ENCODE data around the gene MED9. TPM values are rescaled to one million over a fixed set of nuclear protein-coding genes. Genes with fewer than 3 reads are reported as not detected.

MED9 gene
- total and polyA plus RNA-seq, 7 donors, result 9.7 to 17.9 (median 15.3) TPM

GRCh38 chr17:17508646-17509591 lies 32.1 kb downstream of the MED9 start:
- DNase-seq, result no peak
- intact Hi-C loops (cut with DNase I), result no loop called here

GRCh38 chr17:17509601-17510425 lies 33.0 kb downstream of the MED9 start:
- Histone ChIP-seq H3K36me3 (no peaks in the 10 kb centered on the region), H3K27ac (no peak overlapping the region), H3K4me1 (no peaks in the 10 kb centered on the region), H3K4me3 (no peak overlapping the region), H3K27me3 (no peaks in the 10 kb centered on the region), H3K9me3 (no peaks in the 10 kb centered on the region)
- no peak for TF ChIP-seq EP300 (IDR thresholded peaks at IDR 0.05)
- TF ChIP-seq POLR2AphosphoS5 (IDR thresholded peaks at IDR 0.05), result no peak
- no peak for TF ChIP-seq CTCF (IDR thresholded peaks at IDR 0.05)
- TF ChIP-seq POLR2A (IDR thresholded peaks at IDR 0.05), result no peak
- DNase-seq, result no peak
- intact Hi-C loops (cut with DNase I), result loop anchor here (5.0 kb wide), 1 partner anchor 57 kb away; no protein-coding TSS in a partner anchor
- WGBS, 2 donors, result 88 to 90% methylated on average over 21 of the region's 21 CpGs

More at GRCh38 chr17:17508646-17509591, 32.1 kb downstream of the MED9 start:
- Histone ChIP-seq H3K4me3 (no peak overlapping the region), H3K9me3 (no peaks in the 10 kb centered on the region), H3K36me3 (no peaks in the 10 kb centered on the region), H3K27ac (no peak overlapping the region), H3K4me1 (no peaks in the 10 kb centered on the region), H3K27me3 (no peaks in the 10 kb centered on the region)
- TF ChIP-seq POLR2A (IDR thresholded peaks at IDR 0.05), result no peak
- no peak for TF ChIP-seq POLR2AphosphoS5 (IDR thresholded peaks at IDR 0.05)
- no peak for TF ChIP-seq CTCF (IDR thresholded peaks at IDR 0.05)
- no peak for TF ChIP-seq EP300 (IDR thresholded peaks at IDR 0.05)
- WGBS, 2 donors, result 90 to 94% methylated on average over 33 of the region's 33 CpGs

- H3K27me3 ChIP-seq, result no peaks in the 10 kb centered on the region
- H3K36me3 ChIP-seq, result no peaks in the 10 kb centered on the region
- no peaks in the 10 kb centered on the region for H3K9me3 ChIP-seq
- no peak overlapping the region for H3K27ac ChIP-seq
- TF ChIP-seq EP300 (IDR thresholded peaks at IDR 0.05) (no peak), POLR2AphosphoS5 (IDR thresholded peaks at IDR 0.05) (no peak), CTCF (IDR thresholded peaks at IDR 0.05) (no peak), POLR2A (IDR thresholded peaks at IDR 0.05) (no peak)
- H3K4me3 ChIP-seq, result no peak overlapping the region
- no peak for DNase-seq
- intact Hi-C loops (cut with DNase I), result loop anchor here (5.0 kb wide), 1 partner anchor 57 kb away; no protein-coding TSS in a partner anchor
- 85 to 93% methylated on average over 20 of the region's 20 CpGs for WGBS, 2 donors
- H3K4me1 ChIP-seq, result no peaks in the 10 kb centered on the region
Measured at GRCh38 chr17:17510456-17511292, 33.9 kb downstream of the MED9 start.

- Histone ChIP-seq H3K27me3 (no peaks in the 10 kb centered on the region), H3K9me3 (no peaks in the 10 kb centered on the region)
Measured at GRCh38 chr17:17511293-17511741, 34.5 kb downstream of the MED9 start.

More at GRCh38 chr17:17511293-17511741, 34.5 kb downstream of the MED9 start:
- intact Hi-C loops (cut with DNase I), result loop anchor here (5.0 kb wide), 1 partner anchor 56 kb away; no protein-coding TSS in a partner anchor
- 72 to 88% methylated on average over 12 of the region's 12 CpGs for WGBS, 2 donors
- Histone ChIP-seq H3K27ac (no peak overlapping the region), H3K4me3 (no peak overlapping the region), H3K4me1 (no peaks in the 10 kb centered on the region), H3K36me3 (no peaks in the 10 kb centered on the region)
- TF ChIP-seq CTCF (IDR thresholded peaks at IDR 0.05) (no peak), POLR2AphosphoS5 (IDR thresholded peaks at IDR 0.05) (no peak), EP300 (IDR thresholded peaks at IDR 0.05) (no peak), POLR2A (IDR thresholded peaks at IDR 0.05) (no peak)
- no peak for DNase-seq
